Measurements from ENCODE around the gene HSD3B2.

HSD3B2 gene

DNA sequence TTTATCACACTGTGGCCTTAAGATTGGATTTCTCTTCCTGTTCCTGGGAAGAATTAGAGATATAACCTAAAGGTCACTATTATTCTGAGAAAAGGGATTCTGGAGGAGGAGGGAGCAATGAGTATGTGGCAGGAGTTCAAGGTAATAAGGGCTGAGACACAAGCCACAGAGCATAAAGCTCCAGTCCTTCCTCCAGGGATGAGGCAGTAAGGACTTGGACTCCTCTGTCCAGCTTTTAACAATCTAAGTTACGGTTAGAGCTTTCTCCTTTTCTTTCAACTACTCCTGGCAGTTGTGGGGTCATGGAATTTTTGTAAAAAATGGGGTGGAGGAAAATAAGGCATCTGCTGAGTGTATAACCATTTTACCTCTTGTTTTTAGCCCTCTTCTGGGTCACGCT, at the start of gene HSD3B2:
Gene HSD3B2 (plus strand): TSS at position 201 of the 400 bp plus-strand sequence. CDS start 270 bp downstream, outside the sequence.
- TF ChIP-seq, protein P1, sequence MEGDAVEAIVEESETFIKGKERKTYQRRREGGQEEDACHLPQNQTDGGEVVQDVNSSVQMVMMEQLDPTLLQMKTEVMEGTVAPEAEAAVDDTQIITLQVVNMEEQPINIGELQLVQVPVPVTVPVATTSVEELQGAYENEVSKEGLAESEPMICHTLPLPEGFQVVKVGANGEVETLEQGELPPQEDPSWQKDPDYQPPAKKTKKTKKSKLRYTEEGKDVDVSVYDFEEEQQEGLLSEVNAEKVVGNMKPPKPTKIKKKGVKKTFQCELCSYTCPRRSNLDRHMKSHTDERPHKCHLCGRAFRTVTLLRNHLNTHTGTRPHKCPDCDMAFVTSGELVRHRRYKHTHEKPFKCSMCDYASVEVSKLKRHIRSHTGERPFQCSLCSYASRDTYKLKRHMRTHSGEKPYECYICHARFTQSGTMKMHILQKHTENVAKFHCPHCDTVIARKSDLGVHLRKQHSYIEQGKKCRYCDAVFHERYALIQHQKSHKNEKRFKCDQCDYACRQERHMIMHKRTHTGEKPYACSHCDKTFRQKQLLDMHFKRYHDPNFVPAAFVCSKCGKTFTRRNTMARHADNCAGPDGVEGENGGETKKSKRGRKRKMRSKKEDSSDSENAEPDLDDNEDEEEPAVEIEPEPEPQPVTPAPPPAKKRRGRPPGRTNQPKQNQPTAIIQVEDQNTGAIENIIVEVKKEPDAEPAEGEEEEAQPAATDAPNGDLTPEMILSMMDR (IDR thresholded peaks at IDR 0.05) = no peak
- no peak within 1 kb of the TSS for H3K4me3 ChIP-seq (ENCODE audit: low read depth, low read length)

DNA sequence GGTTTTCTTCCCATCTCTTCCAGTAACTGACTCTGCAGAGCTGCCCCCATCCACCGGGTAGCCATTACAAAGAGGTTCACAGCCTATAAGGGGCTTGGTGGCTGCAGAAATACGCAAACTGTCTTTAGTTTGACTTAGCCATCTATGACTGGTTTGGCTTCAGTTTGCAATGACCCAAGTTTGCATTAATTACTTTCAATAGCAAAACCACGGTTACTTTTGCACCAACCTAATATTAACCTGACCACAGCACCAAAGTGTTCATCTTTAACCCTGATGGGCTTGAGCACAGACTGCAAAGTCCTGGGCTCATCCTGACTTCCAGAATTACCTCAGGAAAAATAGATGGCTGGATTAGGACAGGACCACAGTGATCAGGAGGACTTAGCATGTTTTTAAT, 48.5 kb upstream of the HSD3B2 start:
- Histone ChIP-seq H3K4me1 (no peaks in the 10 kb centered on the region), H3K27me3 (ENCODE audit: control insufficient read depth, insufficient read depth, low read length) (no peaks in the 10 kb centered on the region), H3K9me3 (ENCODE audit: control insufficient read depth, low read length) (no peaks in the 10 kb centered on the region), H3K27ac (no peak overlapping the region), H3K9ac (no peak overlapping the region), H3K36me3 (ENCODE audit: control insufficient read depth, insufficient read depth, low read length) (no peaks in the 10 kb centered on the region), H3K79me2 (no peaks in the 10 kb centered on the region), H3K4me2 (ENCODE audit: low read length) (no peak overlapping the region), H2AFZ (no peak overlapping the region), H3K4me3 (ENCODE audit: low read depth, low read length) (no peak overlapping the region)
- TF ChIP-seq, protein P1 (IDR thresholded peaks at IDR 0.05) = no peak

More for the DNA sequence above, at the start of gene HSD3B2:
- Histone ChIP-seq H3K79me2 (no peaks in the 10 kb centered on the region), H3K4me1 (no peaks in the 10 kb centered on the region), H3K9me3 (ENCODE audit: control insufficient read depth, low read length) (no peaks in the 10 kb centered on the region), H3K4me2 (ENCODE audit: low read length) (no peak within 1 kb of the TSS), H3K36me3 (ENCODE audit: control insufficient read depth, insufficient read depth, low read length) (no peaks in the 10 kb centered on the region), H3K9ac (no peak within 1 kb of the TSS), H2AFZ (no peak within 1 kb of the TSS), H3K27ac (no peak within 1 kb of the TSS), H3K27me3 (ENCODE audit: control insufficient read depth, insufficient read depth, low read length) (no peaks in the 10 kb centered on the region)

DNA sequence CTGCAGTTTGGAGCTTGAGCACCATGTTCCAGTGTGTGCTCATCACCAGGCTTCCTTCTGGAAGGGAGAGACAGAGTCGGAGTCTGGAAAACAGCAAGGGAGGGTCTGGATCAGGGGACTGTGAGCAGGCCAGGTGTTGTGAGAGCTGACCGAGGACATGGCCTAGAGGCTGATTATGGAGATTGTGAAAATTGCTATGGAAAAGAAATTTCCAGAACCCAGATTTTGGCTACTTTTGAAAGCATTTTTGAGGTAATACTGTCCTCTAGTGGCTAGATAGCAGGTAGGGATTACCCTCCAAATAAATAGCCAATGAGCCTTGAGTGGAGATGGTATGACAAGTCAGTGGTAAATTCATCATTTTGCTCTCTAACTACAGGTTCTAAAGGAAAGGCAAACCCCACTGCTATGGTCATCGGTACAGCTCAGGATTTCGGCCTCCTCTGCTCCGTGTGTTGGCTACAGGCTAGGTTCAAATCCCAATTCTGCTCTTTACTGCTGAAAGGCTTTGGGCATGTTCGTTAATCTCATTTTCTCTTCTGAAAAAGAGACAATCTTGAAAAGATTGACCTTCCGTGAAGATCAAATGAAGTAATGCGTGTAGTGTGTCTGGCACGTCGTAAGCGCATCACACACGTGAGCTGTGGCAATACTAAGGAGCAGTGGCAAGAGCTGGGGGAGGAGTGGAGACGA, 47.4 kb upstream of the HSD3B2 start:
- Histone ChIP-seq H3K79me2 (no peaks in the 10 kb centered on the region), H3K9ac (no peak overlapping the region), H3K27ac (no peak overlapping the region), H3K9me3 (ENCODE audit: control insufficient read depth, low read length) (no peaks in the 10 kb centered on the region), H3K4me2 (ENCODE audit: low read length) (no peak overlapping the region), H3K36me3 (ENCODE audit: control insufficient read depth, insufficient read depth, low read length) (no peaks in the 10 kb centered on the region), H3K4me1 (no peaks in the 10 kb centered on the region), H3K4me3 (ENCODE audit: low read depth, low read length) (no peak overlapping the region), H2AFZ (peak overlapping the region; percentile 18), H3K27me3 (ENCODE audit: control insufficient read depth, insufficient read depth, low read length) (no peaks in the 10 kb centered on the region)
- TF ChIP-seq, protein P1 (IDR thresholded peaks at IDR 0.05) = peak; percentile 63

DNA sequence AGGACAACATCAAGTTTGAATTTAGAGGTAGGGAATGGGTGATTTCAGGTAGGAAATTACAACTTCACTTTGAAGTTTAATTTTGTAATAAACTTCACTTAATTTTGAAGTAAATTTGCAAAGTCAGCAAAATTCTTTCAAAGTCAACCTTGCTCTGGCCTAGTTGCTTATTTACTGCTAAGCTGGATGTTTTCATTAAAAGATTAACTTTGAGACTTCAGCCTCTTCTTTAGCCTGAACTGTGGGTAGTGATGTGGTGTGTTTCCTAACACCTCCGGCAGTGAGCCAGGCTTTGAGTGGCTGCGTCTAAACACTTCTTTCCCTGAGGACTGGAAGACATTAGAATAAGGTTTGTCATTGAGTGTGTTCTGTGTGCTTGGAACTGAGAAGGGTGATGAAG, 46.4 kb upstream of the HSD3B2 start, which contains the start of gene HAO2:
Gene HAO2 (plus strand): TSS at position 232 of the 400 bp plus-strand sequence. CDS start 12,301 bp downstream, outside the sequence.
- no peak within 1 kb of the TSS for H3K9ac ChIP-seq
- H3K79me2 ChIP-seq = no peaks in the 10 kb centered on the region
- no peaks in the 10 kb centered on the region for H3K36me3 ChIP-seq (ENCODE audit: control insufficient read depth, insufficient read depth, low read length)
- no peak within 1 kb of the TSS for H3K4me3 ChIP-seq (ENCODE audit: low read depth, low read length)
- H3K4me2 ChIP-seq (ENCODE audit: low read length) = no peak within 1 kb of the TSS
- H3K9me3 ChIP-seq (ENCODE audit: control insufficient read depth, low read length) = no peaks in the 10 kb centered on the region
- H3K27me3 ChIP-seq (ENCODE audit: control insufficient read depth, insufficient read depth, low read length) = no peaks in the 10 kb centered on the region
- H2AFZ ChIP-seq = no peak within 1 kb of the TSS
- no peaks in the 10 kb centered on the region for H3K4me1 ChIP-seq
- no peak within 1 kb of the TSS for H3K27ac ChIP-seq
- TF ChIP-seq, protein P1 (IDR thresholded peaks at IDR 0.05) = no peak

DNA sequence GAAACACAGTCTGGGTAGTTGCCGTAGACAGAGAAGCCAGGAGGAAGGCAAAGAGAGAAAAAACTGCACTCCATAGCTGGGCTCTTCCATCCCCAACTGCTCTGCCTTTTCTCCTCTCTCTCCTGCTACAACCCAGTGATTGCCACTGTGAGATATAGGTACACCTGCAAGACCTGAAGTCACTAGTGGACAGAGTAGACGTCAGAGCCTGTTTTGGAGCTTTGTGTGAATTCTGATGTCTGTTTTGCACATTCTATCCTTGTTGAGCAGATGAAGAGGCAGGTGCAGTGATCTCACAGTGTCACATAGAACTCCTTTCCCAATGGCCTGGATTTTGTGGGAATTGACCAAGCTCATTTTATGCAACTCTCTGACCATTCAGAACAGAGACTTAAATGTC, 44.2 kb upstream of the HSD3B2 start:
- no peak overlapping the region for H3K9ac ChIP-seq
- H3K79me2 ChIP-seq = no peaks in the 10 kb centered on the region
- H3K27me3 ChIP-seq (ENCODE audit: control insufficient read depth, insufficient read depth, low read length) = no peaks in the 10 kb centered on the region
- no peak overlapping the region for H2AFZ ChIP-seq
- no peaks in the 10 kb centered on the region for H3K9me3 ChIP-seq (ENCODE audit: control insufficient read depth, low read length)
- no peak overlapping the region for H3K27ac ChIP-seq
- no peak overlapping the region for H3K4me2 ChIP-seq (ENCODE audit: low read length)
- TF ChIP-seq, protein P1 (IDR thresholded peaks at IDR 0.05) = no peak
- H3K4me1 ChIP-seq = no peaks in the 10 kb centered on the region
- H3K4me3 ChIP-seq (ENCODE audit: low read depth, low read length) = no peak overlapping the region
- H3K36me3 ChIP-seq (ENCODE audit: control insufficient read depth, insufficient read depth, low read length) = no peaks in the 10 kb centered on the region

Data from parathyroid adenoma (tissue), 2 donors.